Measurements from ENCODE around the gene ZCCHC10.
"Not testable (repeated sequence)": the region's sequence is repeated elsewhere in the genome, so short reads cannot be mapped to it uniquely, and the experiment has no call there.

The ZCCHC10 gene

GRCh38 chr5:132979367-132979940, 46.9 kb downstream of the ZCCHC10 start:
- FAIRE-seq (no peak), DNase-seq (ENCODE audit: low spot score) (no peak)

GRCh38 chr5:132976852-132977251, 49.5 kb downstream of the ZCCHC10 start:
- FAIRE-seq (no peak), DNase-seq (ENCODE audit: low spot score) (no peak)

- not testable (repeated sequence) for DNase-seq (ENCODE audit: low spot score); FAIRE-seq
These were observed 53.9 kb downstream of the ZCCHC10 start for GRCh38 chr5:132972436-132972828.

- no peak for DNase-seq (ENCODE audit: low spot score)
These were observed 54.6 kb downstream of the ZCCHC10 start for GRCh38 chr5:132971483-132972435.

GRCh38 chr5:132965120-132965519, 61.2 kb downstream of the ZCCHC10 start:
- DNase-seq (ENCODE audit: low spot score) (no peak), FAIRE-seq (no peak)

More at GRCh38 chr5:132971483-132972435, 54.6 kb downstream of the ZCCHC10 start:
- peak; percentile 37 for FAIRE-seq

GRCh38 chr5:132963171-132964104, 62.9 kb downstream of the ZCCHC10 start, which contains the start of gene AFF4:
Gene AFF4, minus strand, starts transcription at chr5:132963634. Its CDS starts 26,445 bp downstream, at chr5:132937189.
- FAIRE-seq: peak; percentile 99

GRCh38 chr5:132962429-132963021, 63.8 kb downstream of the ZCCHC10 start:
- no peak for FAIRE-seq
- peak; percentile 65 for DNase-seq (ENCODE audit: low spot score)

More at GRCh38 chr5:132963171-132964104, 62.9 kb downstream of the ZCCHC10 start, which contains the start of gene AFF4:
- peak; percentile 99 for DNase-seq (ENCODE audit: low spot score)

GRCh38 chr5:132961887-132962286, 64.5 kb downstream of the ZCCHC10 start:
- no peak for DNase-seq (ENCODE audit: low spot score)
- no peak for FAIRE-seq

- not testable (repeated sequence) for DNase-seq (ENCODE audit: low spot score)
- peak; percentile 23 for FAIRE-seq
These were observed 65.1 kb downstream of the ZCCHC10 start for GRCh38 chr5:132961123-132961815.

- not testable (repeated sequence) for DNase-seq (ENCODE audit: low spot score); FAIRE-seq
These were observed 70.1 kb downstream of the ZCCHC10 start for GRCh38 chr5:132956166-132956799.

GRCh38 chr5:132953710-132954109, 72.6 kb downstream of the ZCCHC10 start:
- DNase-seq (ENCODE audit: low spot score) (no peak), FAIRE-seq (no peak)

- DNase-seq (ENCODE audit: low spot score) (no peak), FAIRE-seq (no peak)
These were observed 73.5 kb downstream of the ZCCHC10 start for GRCh38 chr5:132952829-132953228.

- DNase-seq (ENCODE audit: low spot score): no peak
- FAIRE-seq: no peak
These were observed 74.5 kb downstream of the ZCCHC10 start for GRCh38 chr5:132951897-132952296.

- FAIRE-seq: no peak
These were observed 77.2 kb downstream of the ZCCHC10 start for GRCh38 chr5:132949136-132949535.

GRCh38 chr5:132947671-132948070, 78.7 kb downstream of the ZCCHC10 start:
- no peak for FAIRE-seq
- no peak for DNase-seq (ENCODE audit: low spot score)

More at GRCh38 chr5:132949136-132949535, 77.2 kb downstream of the ZCCHC10 start:
- no peak for DNase-seq (ENCODE audit: low spot score)

Data from urothelium cell line (cell line).